Measurements from ENCODE around the gene PDLIM3.

DNA sequence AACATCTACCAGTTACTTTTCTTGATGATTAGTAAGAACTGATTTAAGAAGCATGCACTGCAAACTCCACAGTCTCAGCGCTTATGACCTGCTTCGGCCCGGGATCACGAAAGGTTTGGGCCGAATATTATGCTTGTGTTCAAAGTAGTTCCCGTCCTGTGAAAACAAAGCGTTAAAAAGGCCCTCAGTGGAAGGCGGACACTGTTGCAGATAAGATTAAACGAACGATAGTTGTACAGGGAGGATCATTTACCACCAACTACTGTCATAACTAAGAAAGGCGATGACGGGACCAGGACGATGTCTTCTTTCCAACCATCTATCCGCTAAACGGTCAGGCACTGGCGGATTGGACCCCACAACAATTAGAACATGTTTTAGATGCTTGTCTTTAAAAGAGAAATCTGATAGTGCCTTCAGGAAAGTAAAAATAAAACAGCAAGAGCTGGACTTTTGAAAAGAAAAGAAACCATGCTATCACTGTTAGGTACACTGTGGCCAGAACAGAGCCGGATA is 21.1 kb downstream of the PDLIM3 start:
- TF ChIP-seq TAF1 (IDR thresholded peaks at IDR 0.05; ENCODE audit: borderline replicate concordance, insufficient read depth, low read length), result no peak
- TF ChIP-seq POLR2AphosphoS5 (IDR thresholded peaks at IDR 0.05; ENCODE audit: low read depth, low read length), result no peak
- TF ChIP-seq REST (IDR thresholded peaks at IDR 0.05; ENCODE audit: insufficient read depth in 1 of 2, low read depth in 2 of 2, low read length in 2 of 2), result no peak
- TF ChIP-seq SIN3A (IDR thresholded peaks at IDR 0.05; ENCODE audit: borderline replicate concordance, insufficient read depth, low read length), result no peak
- TF ChIP-seq FOXP2 (optimal IDR thresholded peaks at IDR 0.05; ENCODE audit: borderline replicate concordance, extremely low read depth, extremely low read length, insufficient read depth), result no peak
